HepG2 (cell line): Measurements from ENCODE around the gene ENC1. TPM values are rescaled to one million over a fixed set of nuclear protein-coding genes. Genes with fewer than 3 reads are reported as not detected.

Experiments used
- CREM ChIP-seq, 2 experiments: sonication (generic) in 1 of 2; formaldehyde crosslinking in 1 of 2; IDR thresholded peaks; 2 replicates each; pipeline versions ENCODE4 v1.4.0 to v1.6.1; 2016 to 2020; ENCODE audit warnings: antibody characterized with exemption in 1 of 2, mild to moderate bottlenecking in 1 of 2, missing genetic modification reagents in 1 of 2
- DR1 ChIP-seq: sonication (generic); formaldehyde crosslinking; IDR thresholded peaks from 2 replicates; pipeline ENCODE4 v1.8.0; 2021; ENCODE audit warnings: mild to moderate bottlenecking, missing genetic modification reagents, inconsistent platforms
- ETV5 ChIP-seq: IDR thresholded peaks from 2 replicates; pipeline ENCODE4 v1.6.1; 2018; ENCODE audit warnings: missing biosample characterization, missing genetic modification reagents, inconsistent platforms, borderline replicate concordance
- FOXO1 ChIP-seq: sonication (generic); formaldehyde crosslinking; IDR thresholded peaks from 2 replicates; pipeline ENCODE4 v1.4.0; 2020; ENCODE audit warnings: missing genetic modification reagents
- GATA4 ChIP-seq: sonication (generic); IDR thresholded peaks from 2 replicates; pipeline ENCODE4 v1.6.1; 2016; ENCODE audit warnings: antibody characterized with exemption, low read depth, borderline replicate concordance
- HNRNPLL ChIP-seq: fragments of 200-400 bp; formaldehyde crosslinking; IDR thresholded peaks from 2 replicates; pipeline ENCODE4 v1.6.1; 2017; ENCODE audit warnings: mild to moderate bottlenecking, low read depth, low read length; ENCODE audit not compliant: poor library complexity, severe bottlenecking
- IRX3 ChIP-seq: sonication (generic); formaldehyde crosslinking; IDR thresholded peaks from 2 replicates; pipeline ENCODE4 v1.8.1; 2023; ENCODE audit warnings: mild to moderate bottlenecking, low read depth, missing genetic modification reagents, borderline replicate concordance
- NFE2 ChIP-seq: sonication (generic); formaldehyde crosslinking; IDR thresholded peaks from 2 replicates; pipeline ENCODE4 v1.4.0; 2020; ENCODE audit warnings: missing genetic modification reagents
- REPIN1 ChIP-seq: sonication (generic); formaldehyde crosslinking; IDR thresholded peaks from 2 replicates; pipeline ENCODE4 v1.8.0; 2022; ENCODE audit warnings: missing genetic modification reagents, low read depth, mild to moderate bottlenecking, borderline replicate concordance
- THYN1 ChIP-seq: sonication (generic); formaldehyde crosslinking; IDR thresholded peaks from 2 replicates; pipeline ENCODE4 v1.8.1; 2023; ENCODE audit warnings: low read depth, mild to moderate bottlenecking, moderate library complexity, missing genetic modification reagents, borderline replicate concordance
- ZBTB38 ChIP-seq: sonication (generic); formaldehyde crosslinking; IDR thresholded peaks from 2 replicates; pipeline ENCODE4 v1.5.1; 2020; ENCODE audit warnings: mild to moderate bottlenecking, missing genetic modification reagents
- ZNF569 ChIP-seq: sonication (generic); formaldehyde crosslinking; IDR thresholded peaks from 2 replicates; pipeline ENCODE4 v1.5.0; 2020; ENCODE audit warnings: mild to moderate bottlenecking, missing genetic modification reagents, moderate library complexity, borderline replicate concordance
- ZNF678 ChIP-seq: sonication (generic); formaldehyde crosslinking; IDR thresholded peaks from 2 replicates; pipeline ENCODE4 v1.4.0; 2020; ENCODE audit warnings: mild to moderate bottlenecking, missing genetic modification reagents
- ZNF7 ChIP-seq: IDR thresholded peaks from 2 replicates; pipeline ENCODE4 v1.6.1; 2016; ENCODE audit warnings: missing biosample characterization, missing genetic modification reagents
- ZSCAN29 ChIP-seq: sonication (generic); formaldehyde crosslinking; conservative IDR thresholded peaks from 2 replicates; pipeline ENCODE4 v1.4.0; 2020; ENCODE audit warnings: mild to moderate bottlenecking, missing genetic modification reagents
- polyA plus RNA-seq, 8 experiments: library from polyadenylated mRNA; depleted of rRNA in 3 of 8; stranded (reverse) in 7 of 8; unstranded in 1 of 8; fragments of >200 nt; fragmentation: Illumina TruSeq in 4 of 8; extraction: Trizol in 4 of 8; gene quantifications; 2 replicates each; pipeline versions ENCODE4 v1.2.1 to v1.2.3, GENCODE V29; 2011 to 2016; ENCODE audit warnings: low read depth in 4 of 8, missing spikeins in 1 of 8, mixed read lengths in 1 of 8; ENCODE audit not compliant: insufficient read depth in 1 of 8
- total RNA-seq, 5 experiments: library from RNA; depleted of rRNA; stranded (reverse); fragments of >200 nt; fragmentation: Illumina TruSeq; extraction: Trizol; gene quantifications; 2 replicates each; pipeline ENCODE4 v1.2.3, GENCODE V29; 2016; ENCODE audit warnings: low read depth in 1 of 5
- TF ChIP-seq, protein P1 (sequence below): sonication (generic); formaldehyde crosslinking; conservative IDR thresholded peaks from 2 replicates; pipeline ENCODE4 v1.8.1; 2023; ENCODE audit warnings: missing genetic modification reagents
- TF ChIP-seq, protein P2 (sequence below): sonication (generic); formaldehyde crosslinking; IDR thresholded peaks from 2 replicates; pipeline ENCODE4 v1.8.0; 2022; ENCODE audit warnings: mild to moderate bottlenecking, missing genetic modification reagents; ENCODE audit not compliant: insufficient replicate concordance
- TF ChIP-seq, protein P3 (sequence below): sonication (generic); formaldehyde crosslinking; IDR thresholded peaks from 2 replicates; pipeline ENCODE4 v1.8.1; 2022; ENCODE audit warnings: mild to moderate bottlenecking, missing genetic modification reagents
- TF ChIP-seq, protein P4 (sequence below), 2 experiments: sonication (generic) in 1 of 2; formaldehyde crosslinking in 1 of 2; IDR thresholded peaks; 2 replicates each; pipeline versions ENCODE4 v1.5.1 to v1.6.1; 2011 to 2020; ENCODE audit warnings: borderline replicate concordance in 1 of 2, low read depth in 1 of 2, low read length in 1 of 2, mild to moderate bottlenecking in 1 of 2, missing genetic modification reagents in 1 of 2, moderate library complexity in 1 of 2
- TF ChIP-seq, protein P5 (sequence below): IDR thresholded peaks from 2 replicates; pipeline ENCODE4 v1.6.1; 2016

ENC1 gene
- total and polyA plus RNA-seq, 2 of the 13 experiments (the other 11 are each of a cell fraction or from before 2014, with no cell fraction given) = 63.8 to 64.4 TPM

DNA sequence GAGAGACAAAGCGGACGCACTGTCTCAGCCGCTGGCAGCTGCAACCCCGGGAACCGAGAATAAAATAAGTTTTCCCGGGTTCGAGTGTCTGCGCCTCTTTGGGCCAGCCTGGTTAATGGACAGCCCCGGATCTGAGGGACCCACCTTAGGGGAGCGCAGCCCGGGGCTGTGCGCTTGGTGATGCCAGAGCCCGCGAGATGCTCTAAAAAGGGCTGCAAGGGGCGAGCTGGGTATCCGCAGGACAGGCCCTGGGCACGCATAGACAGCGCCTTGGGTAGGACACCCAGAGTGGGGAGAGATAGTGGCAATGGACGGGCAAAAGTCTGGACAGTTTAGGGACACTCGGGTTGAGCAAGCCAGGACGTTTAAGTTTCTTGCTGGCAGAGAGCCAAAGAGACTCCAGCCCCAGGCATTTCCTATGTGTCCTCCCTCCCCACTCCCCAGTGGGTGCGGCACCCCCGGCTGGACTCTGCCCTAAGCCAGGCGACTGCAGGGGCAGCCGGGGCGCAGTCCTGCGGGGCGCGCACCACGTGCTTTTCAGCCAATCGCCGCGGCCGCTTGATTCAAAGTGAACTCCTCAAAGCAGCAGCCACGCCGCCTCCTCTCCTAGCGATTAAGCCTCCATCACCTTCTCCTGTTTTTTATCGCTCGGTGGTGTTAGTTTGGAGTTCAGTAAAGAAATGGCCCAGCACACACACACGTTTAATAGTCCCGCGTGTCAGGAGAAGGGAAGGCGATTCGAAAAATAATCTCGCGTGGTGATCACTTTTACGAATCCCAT is 616 bp upstream of the ENC1 start (continued):
- TF ChIP-seq THYN1 (CRISPR knock-in tag) (no peak), ZNF7 (no peak), ETV5 (peak; percentile 60; the same call in 1 of the 2 replicates), REPIN1 (no peak), ZNF678 (no peak), ZBTB38 (no peak), GATA4 (0 out of 2 replicates have a peak, but pooled peaks have one; percentile 13), ZSCAN29 (CRISPR knock-in tag) (no peak; the same call in 1 of the 2 replicates), ZNF569 (CRISPR knock-in tag) (no peak), NFE2 (CRISPR knock-in tag) (no peak), IRX3 (no peak; the same call in 1 of the 2 replicates), DR1 (no peak; the same call in 1 of the 2 replicates), CREM (IDR thresholded peaks at IDR 0.05) (peak; percentile 52; the same call in 1 of the 2 replicates), CREM (CRISPR knock-in tag; IDR thresholded peaks at IDR 0.05) (no peak), FOXO1 (CRISPR knock-in tag) (peak; percentile 53), HNRNPLL (no peak)
- TF ChIP-seq, protein P1, sequence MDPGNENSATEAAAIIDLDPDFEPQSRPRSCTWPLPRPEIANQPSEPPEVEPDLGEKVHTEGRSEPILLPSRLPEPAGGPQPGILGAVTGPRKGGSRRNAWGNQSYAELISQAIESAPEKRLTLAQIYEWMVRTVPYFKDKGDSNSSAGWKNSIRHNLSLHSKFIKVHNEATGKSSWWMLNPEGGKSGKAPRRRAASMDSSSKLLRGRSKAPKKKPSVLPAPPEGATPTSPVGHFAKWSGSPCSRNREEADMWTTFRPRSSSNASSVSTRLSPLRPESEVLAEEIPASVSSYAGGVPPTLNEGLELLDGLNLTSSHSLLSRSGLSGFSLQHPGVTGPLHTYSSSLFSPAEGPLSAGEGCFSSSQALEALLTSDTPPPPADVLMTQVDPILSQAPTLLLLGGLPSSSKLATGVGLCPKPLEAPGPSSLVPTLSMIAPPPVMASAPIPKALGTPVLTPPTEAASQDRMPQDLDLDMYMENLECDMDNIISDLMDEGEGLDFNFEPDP (CRISPR knock-in tag) = no peak
- TF ChIP-seq, protein P2, sequence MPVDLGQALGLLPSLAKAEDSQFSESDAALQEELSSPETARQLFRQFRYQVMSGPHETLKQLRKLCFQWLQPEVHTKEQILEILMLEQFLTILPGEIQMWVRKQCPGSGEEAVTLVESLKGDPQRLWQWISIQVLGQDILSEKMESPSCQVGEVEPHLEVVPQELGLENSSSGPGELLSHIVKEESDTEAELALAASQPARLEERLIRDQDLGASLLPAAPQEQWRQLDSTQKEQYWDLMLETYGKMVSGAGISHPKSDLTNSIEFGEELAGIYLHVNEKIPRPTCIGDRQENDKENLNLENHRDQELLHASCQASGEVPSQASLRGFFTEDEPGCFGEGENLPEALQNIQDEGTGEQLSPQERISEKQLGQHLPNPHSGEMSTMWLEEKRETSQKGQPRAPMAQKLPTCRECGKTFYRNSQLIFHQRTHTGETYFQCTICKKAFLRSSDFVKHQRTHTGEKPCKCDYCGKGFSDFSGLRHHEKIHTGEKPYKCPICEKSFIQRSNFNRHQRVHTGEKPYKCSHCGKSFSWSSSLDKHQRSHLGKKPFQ (CRISPR knock-in tag) = no peak
- TF ChIP-seq, protein P3, sequence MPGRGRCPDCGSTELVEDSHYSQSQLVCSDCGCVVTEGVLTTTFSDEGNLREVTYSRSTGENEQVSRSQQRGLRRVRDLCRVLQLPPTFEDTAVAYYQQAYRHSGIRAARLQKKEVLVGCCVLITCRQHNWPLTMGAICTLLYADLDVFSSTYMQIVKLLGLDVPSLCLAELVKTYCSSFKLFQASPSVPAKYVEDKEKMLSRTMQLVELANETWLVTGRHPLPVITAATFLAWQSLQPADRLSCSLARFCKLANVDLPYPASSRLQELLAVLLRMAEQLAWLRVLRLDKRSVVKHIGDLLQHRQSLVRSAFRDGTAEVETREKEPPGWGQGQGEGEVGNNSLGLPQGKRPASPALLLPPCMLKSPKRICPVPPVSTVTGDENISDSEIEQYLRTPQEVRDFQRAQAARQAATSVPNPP (CRISPR knock-in tag) = no peak
- TF ChIP-seq, protein P4, sequence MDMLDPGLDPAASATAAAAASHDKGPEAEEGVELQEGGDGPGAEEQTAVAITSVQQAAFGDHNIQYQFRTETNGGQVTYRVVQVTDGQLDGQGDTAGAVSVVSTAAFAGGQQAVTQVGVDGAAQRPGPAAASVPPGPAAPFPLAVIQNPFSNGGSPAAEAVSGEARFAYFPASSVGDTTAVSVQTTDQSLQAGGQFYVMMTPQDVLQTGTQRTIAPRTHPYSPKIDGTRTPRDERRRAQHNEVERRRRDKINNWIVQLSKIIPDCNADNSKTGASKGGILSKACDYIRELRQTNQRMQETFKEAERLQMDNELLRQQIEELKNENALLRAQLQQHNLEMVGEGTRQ (IDR thresholded peaks at IDR 0.05; ENCODE audit: low read depth, low read length) = peak; percentile 40; the same call in 1 of the 2 replicates
- TF ChIP-seq, protein P4 (CRISPR knock-in tag; IDR thresholded peaks at IDR 0.05; ENCODE audit: borderline replicate concordance) = peak; percentile 88; the same call in 1 of the 2 replicates
- TF ChIP-seq, protein P5, sequence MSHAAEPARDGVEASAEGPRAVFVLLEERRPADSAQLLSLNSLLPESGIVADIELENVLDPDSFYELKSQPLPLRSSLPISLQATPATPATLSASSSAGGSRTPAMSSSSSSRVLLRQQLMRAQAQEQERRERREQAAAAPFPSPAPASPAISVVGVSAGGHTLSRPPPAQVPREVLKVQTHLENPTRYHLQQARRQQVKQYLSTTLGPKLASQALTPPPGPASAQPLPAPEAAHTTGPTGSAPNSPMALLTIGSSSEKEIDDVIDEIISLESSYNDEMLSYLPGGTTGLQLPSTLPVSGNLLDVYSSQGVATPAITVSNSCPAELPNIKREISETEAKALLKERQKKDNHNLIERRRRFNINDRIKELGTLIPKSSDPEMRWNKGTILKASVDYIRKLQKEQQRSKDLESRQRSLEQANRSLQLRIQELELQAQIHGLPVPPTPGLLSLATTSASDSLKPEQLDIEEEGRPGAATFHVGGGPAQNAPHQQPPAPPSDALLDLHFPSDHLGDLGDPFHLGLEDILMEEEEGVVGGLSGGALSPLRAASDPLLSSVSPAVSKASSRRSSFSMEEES = peak; percentile 72
